ENCODE data around the gene TRIP11. TPM values are rescaled to one million over a fixed set of nuclear protein-coding genes. Genes with fewer than 3 reads are reported as not detected.

The TRIP11 gene
- total RNA-seq, 1 donor from 2014 or later = 46.8 TPM

- Mint-ChIP-seq H3K4me3 (ENCODE audit: unreplicated experiment) (peak overlapping the region; percentile 98), H3K27me3 (ENCODE audit: unreplicated experiment) (peaks cover 4% of the 10 kb centered on the region), H3K9me3 (ENCODE audit: unreplicated experiment) (no peaks in the 10 kb centered on the region), H3K27ac (ENCODE audit: unreplicated experiment) (peak overlapping the region; percentile 95), H3K4me1 (ENCODE audit: unreplicated experiment) (peaks cover 20% of the 10 kb centered on the region), H3K36me3 (ENCODE audit: low read depth, unreplicated experiment) (no peaks in the 10 kb centered on the region)
- peak; percentile 50 for DNase-seq (ENCODE audit: low spot score)
- no peak for TF ChIP-seq CTCF (IDR thresholded peaks at IDR 0.05; ENCODE audit: unreplicated experiment)
These were observed 668 bp downstream of the TRIP11 start for GRCh38 chr14:92039063-92039718.

GRCh38 chr14:92037989-92038388 lies 1.9 kb downstream of the TRIP11 start:
- Mint-ChIP-seq H3K36me3 (ENCODE audit: low read depth, unreplicated experiment) (peaks cover 9% of the 10 kb centered on the region), H3K27me3 (ENCODE audit: unreplicated experiment) (peaks cover 4% of the 10 kb centered on the region), H3K27ac (ENCODE audit: unreplicated experiment) (peak overlapping the region; percentile 68), H3K4me3 (ENCODE audit: unreplicated experiment) (peak overlapping the region; percentile 98), H3K9me3 (ENCODE audit: unreplicated experiment) (no peaks in the 10 kb centered on the region), H3K4me1 (ENCODE audit: unreplicated experiment) (peaks cover 20% of the 10 kb centered on the region)
- no peak for TF ChIP-seq CTCF (IDR thresholded peaks at IDR 0.05; ENCODE audit: unreplicated experiment)
- DNase-seq (ENCODE audit: low spot score) = no peak

GRCh38 chr14:92035890-92036289 lies 4.0 kb downstream of the TRIP11 start:
- H3K27me3 Mint-ChIP-seq (ENCODE audit: unreplicated experiment) = peaks cover 4% of the 10 kb centered on the region
- H3K36me3 Mint-ChIP-seq (ENCODE audit: low read depth, unreplicated experiment) = peaks cover 9% of the 10 kb centered on the region
- H3K9me3 Mint-ChIP-seq (ENCODE audit: unreplicated experiment) = no peaks in the 10 kb centered on the region
- H3K4me3 Mint-ChIP-seq (ENCODE audit: unreplicated experiment) = no peak overlapping the region
- no peak overlapping the region for H3K27ac Mint-ChIP-seq (ENCODE audit: unreplicated experiment)
- DNase-seq (ENCODE audit: low spot score) = no peak
- no peak for TF ChIP-seq CTCF (IDR thresholded peaks at IDR 0.05; ENCODE audit: unreplicated experiment)
- H3K4me1 Mint-ChIP-seq (ENCODE audit: unreplicated experiment) = peaks cover 17% of the 10 kb centered on the region

- TF ChIP-seq CTCF (IDR thresholded peaks at IDR 0.05; ENCODE audit: unreplicated experiment) = no peak
- Mint-ChIP-seq H3K4me1 (ENCODE audit: unreplicated experiment) (peaks cover 13% of the 10 kb centered on the region), H3K27me3 (ENCODE audit: unreplicated experiment) (peaks cover 2% of the 10 kb centered on the region), H3K36me3 (ENCODE audit: low read depth, unreplicated experiment) (peaks cover 9% of the 10 kb centered on the region), H3K9me3 (ENCODE audit: unreplicated experiment) (no peaks in the 10 kb centered on the region), H3K4me3 (ENCODE audit: unreplicated experiment) (no peak overlapping the region), H3K27ac (ENCODE audit: unreplicated experiment) (no peak overlapping the region)
- no peak for DNase-seq (ENCODE audit: low spot score)
These were observed 5.8 kb downstream of the TRIP11 start for GRCh38 chr14:92033906-92034687.

GRCh38 chr14:92033433-92033832 lies 6.4 kb downstream of the TRIP11 start:
- no peaks in the 10 kb centered on the region for H3K27me3 Mint-ChIP-seq (ENCODE audit: unreplicated experiment)
- no peaks in the 10 kb centered on the region for H3K9me3 Mint-ChIP-seq (ENCODE audit: unreplicated experiment)
- no peak overlapping the region for H3K4me3 Mint-ChIP-seq (ENCODE audit: unreplicated experiment)
- peaks cover 7% of the 10 kb centered on the region for H3K4me1 Mint-ChIP-seq (ENCODE audit: unreplicated experiment)
- no peak for TF ChIP-seq CTCF (IDR thresholded peaks at IDR 0.05; ENCODE audit: unreplicated experiment)
- H3K27ac Mint-ChIP-seq (ENCODE audit: unreplicated experiment) = peak overlapping the region; percentile 64
- H3K36me3 Mint-ChIP-seq (ENCODE audit: low read depth, unreplicated experiment) = peaks cover 9% of the 10 kb centered on the region
- no peak for DNase-seq (ENCODE audit: low spot score)

Measured in endothelial cell (in vitro differentiated cells).